ENCODE results near the gene PSMA5. TPM values are rescaled to one million over a fixed set of nuclear protein-coding genes. Genes with fewer than 3 reads are reported as not detected.

PSMA5 gene
- total and polyA plus RNA-seq, 10 donors, result 29.9 to 87.0 (median 61.7) TPM

- intact Hi-C loops (cut with DNase I; ENCODE audit: low total_unique reads), result loop anchor here (5.0 kb wide), 1 partner anchor 121 kb away; no protein-coding TSS in a partner anchor
- DNase-seq, result no peak
- Histone ChIP-seq H3K9me3 (no peaks in the 10 kb centered on the region), H3K27me3 (replicated peaks in 1 of 7) (peaks cover 0 to 46% (median 9%) of the 10 kb centered on the region in 7 donors), H3K4me1 (peaks cover 0 to 54% (median 31%) of the 10 kb centered on the region in 6 donors), H3K27ac (peak overlapping the region in 4 of 8 donors; percentile 40 to 86 (median 82)), H3K36me3 (peaks cover 0 to 38% (median 29%) of the 10 kb centered on the region in 6 donors), H3K4me3 (peak overlapping the region; percentile 22 to 80 (median 48))
- TF ChIP-seq POLR2A (IDR thresholded peaks at IDR 0.05) (no peak), POLR2AphosphoS5 (IDR thresholded peaks at IDR 0.05) (no peak)
- TF ChIP-seq, protein P1, sequence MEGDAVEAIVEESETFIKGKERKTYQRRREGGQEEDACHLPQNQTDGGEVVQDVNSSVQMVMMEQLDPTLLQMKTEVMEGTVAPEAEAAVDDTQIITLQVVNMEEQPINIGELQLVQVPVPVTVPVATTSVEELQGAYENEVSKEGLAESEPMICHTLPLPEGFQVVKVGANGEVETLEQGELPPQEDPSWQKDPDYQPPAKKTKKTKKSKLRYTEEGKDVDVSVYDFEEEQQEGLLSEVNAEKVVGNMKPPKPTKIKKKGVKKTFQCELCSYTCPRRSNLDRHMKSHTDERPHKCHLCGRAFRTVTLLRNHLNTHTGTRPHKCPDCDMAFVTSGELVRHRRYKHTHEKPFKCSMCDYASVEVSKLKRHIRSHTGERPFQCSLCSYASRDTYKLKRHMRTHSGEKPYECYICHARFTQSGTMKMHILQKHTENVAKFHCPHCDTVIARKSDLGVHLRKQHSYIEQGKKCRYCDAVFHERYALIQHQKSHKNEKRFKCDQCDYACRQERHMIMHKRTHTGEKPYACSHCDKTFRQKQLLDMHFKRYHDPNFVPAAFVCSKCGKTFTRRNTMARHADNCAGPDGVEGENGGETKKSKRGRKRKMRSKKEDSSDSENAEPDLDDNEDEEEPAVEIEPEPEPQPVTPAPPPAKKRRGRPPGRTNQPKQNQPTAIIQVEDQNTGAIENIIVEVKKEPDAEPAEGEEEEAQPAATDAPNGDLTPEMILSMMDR (IDR thresholded peaks at IDR 0.05 in 8 of 11, conservative IDR thresholded peaks at IDR 0.05 in 3 of 11), result no peak
- WGBS, 5 donors, result 60 to 61% (median 60%) methylated on average over 18 of the region's 18 CpGs
Observed at GRCh38 chr1:109398343-109399225, 27.7 kb downstream of the PSMA5 start.

DNA sequence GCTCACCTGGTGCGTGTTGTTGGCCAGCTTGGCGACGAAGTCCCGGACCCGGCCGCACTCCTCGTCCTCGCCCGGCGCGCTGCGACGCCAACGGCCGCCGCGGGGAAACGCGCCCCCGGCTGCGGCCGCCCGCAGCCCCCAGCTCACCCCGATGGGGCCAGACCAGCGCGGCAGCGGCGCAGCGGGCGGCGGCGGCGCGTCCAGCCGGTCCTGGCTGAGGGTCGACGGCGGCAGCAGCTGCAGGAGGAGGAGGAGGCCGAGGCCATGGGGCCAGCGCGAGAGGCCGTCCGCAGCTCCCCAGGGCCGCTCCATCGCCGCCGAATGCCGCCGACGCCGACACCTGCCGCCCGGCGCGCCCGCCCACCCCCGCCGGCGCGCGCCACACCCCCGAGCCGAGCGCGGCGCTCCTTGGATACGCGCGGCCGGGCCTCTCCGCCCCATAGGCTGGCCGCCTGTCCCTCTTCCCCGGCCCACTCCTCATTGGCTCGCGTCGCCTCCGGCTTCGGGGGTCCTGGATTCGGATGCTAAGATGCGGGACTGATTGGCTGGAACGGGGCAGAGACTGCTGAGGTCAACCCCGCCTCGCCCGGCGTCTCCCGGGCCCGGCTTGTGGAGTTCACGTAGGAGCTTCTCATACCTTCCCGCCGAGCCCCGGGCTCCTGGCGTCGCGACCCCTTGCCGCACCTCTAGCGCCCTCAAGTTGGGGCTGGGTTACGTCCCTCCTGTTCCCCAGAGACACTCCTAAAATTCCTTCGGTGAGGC is 28.5 kb downstream of the PSMA5 start, which contains the start of gene SORT1:
Gene SORT1, minus strand, starts transcription at position 338 of the 762 bp plus-strand sequence. Its CDS starts 26 bp downstream, at position 312.
- intact Hi-C loops (cut with DNase I; ENCODE audit: low total_unique reads), result loop anchor here (5.0 kb wide), 1 partner anchor 120 kb away; no protein-coding TSS in a partner anchor
- DNase-seq, result peak; percentile 92
- Histone ChIP-seq H3K4me3 (peak within 1 kb of the TSS; percentile 22 to 80 (median 48)), H3K27ac (peak within 1 kb of the TSS in 7 of 8 donors; percentile 3 to 86 (median 72)), H3K9me3 (no peaks in the 10 kb centered on the region), H3K27me3 (replicated peaks in 1 of 7) (peaks cover 0 to 48% (median 9%) of the 10 kb centered on the region in 7 donors), H3K36me3 (peaks cover 0 to 29% (median 21%) of the 10 kb centered on the region in 6 donors), H3K4me1 (peaks cover 0 to 62% (median 40%) of the 10 kb centered on the region in 6 donors)
- TF ChIP-seq, protein P1 (IDR thresholded peaks at IDR 0.05 in 8 of 11, conservative IDR thresholded peaks at IDR 0.05 in 3 of 11), result no peak
- TF ChIP-seq POLR2AphosphoS5 (IDR thresholded peaks at IDR 0.05), result peak in 2 of 3 donors; percentile 63 to 76
- TF ChIP-seq POLR2A (IDR thresholded peaks at IDR 0.05), result no peak
- 0 to 1% (median 0%) methylated on average over 41 to 98 of the region's 98 CpGs for WGBS, 5 donors

- 3 to 6% (median 4%) methylated on average over 33 to 46 of the region's 46 CpGs for WGBS, 5 donors
- peaks cover 0 to 22% (median 13%) of the 10 kb centered on the region in 6 donors for H3K36me3 ChIP-seq
- H3K27me3 ChIP-seq (replicated peaks in 1 of 7), result peaks cover 0 to 52% (median 9%) of the 10 kb centered on the region in 7 donors
- no peak for DNase-seq
- H3K4me3 ChIP-seq, result peak overlapping the region; percentile 22 to 80 (median 48)
- no peaks in the 10 kb centered on the region for H3K9me3 ChIP-seq
- peaks cover 6 to 70% (median 47%) of the 10 kb centered on the region in 6 donors for H3K4me1 ChIP-seq
- intact Hi-C loops (cut with DNase I; ENCODE audit: low total_unique reads), result loop anchor here (5.0 kb wide), 1 partner anchor 120 kb away; no protein-coding TSS in a partner anchor
- H3K27ac ChIP-seq, result peak overlapping the region in 7 of 8 donors; percentile 3 to 86 (median 72)
- TF ChIP-seq, protein P1 (IDR thresholded peaks at IDR 0.05 in 8 of 11, conservative IDR thresholded peaks at IDR 0.05 in 3 of 11), result no peak
- TF ChIP-seq POLR2A (IDR thresholded peaks at IDR 0.05) (no peak), POLR2AphosphoS5 (IDR thresholded peaks at IDR 0.05) (no peak)
Observed at GRCh38 chr1:109396871-109397580, 29.2 kb downstream of the PSMA5 start.
